ENCODE results near the gene HPCAL1.

The HPCAL1 gene

DNA sequence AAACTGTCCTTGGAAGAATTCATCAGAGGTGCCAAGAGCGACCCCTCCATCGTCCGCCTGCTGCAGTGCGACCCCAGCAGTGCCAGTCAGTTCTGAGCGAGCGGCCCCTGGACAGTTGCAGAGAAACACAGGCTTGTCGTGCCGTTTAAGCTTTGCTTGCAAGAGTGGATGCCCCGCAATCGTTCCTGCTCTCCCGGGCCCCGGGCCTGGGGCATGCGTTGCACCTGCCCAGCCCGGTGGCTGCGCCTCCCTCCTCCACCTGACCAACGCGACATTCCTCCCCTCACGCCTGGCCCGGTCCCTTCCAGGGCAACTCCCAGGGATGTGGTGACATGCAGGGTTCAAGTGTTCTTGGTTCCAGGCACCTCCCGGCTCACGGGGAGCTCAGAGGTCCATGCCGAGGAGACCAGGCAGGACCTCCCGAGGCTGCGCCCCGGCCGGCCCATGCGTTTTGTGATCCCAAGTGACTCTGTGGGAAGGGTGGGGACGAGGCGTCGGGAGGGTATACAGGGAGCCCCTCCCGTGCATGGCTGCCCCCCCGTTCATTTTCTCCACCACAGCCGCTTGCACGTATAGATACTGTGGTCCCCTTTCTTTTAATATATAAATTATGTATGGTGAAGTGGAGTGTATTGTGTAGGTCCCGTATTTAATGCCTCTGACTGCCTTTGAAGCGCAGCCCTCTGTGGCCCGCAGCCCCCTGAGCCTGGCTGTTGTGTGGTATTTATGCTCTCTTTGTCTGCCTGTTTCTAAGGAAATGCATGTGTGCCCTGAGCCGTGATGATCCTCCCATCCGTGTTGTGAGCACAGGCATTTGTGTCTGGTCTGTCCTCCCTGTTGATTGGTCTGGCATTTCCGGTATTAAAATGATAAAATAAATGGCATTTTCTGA, 124.3 kb downstream of the HPCAL1 start:
- DNase-seq (ENCODE audit: low spot score) = no peak

- DNase-seq (ENCODE audit: low spot score) = no peak
These were observed 124.9 kb downstream of the HPCAL1 start for GRCh38 chr2:10427618-10427949.

- DNase-seq (ENCODE audit: low spot score) = no peak
These were observed 125.7 kb downstream of the HPCAL1 start for GRCh38 chr2:10428355-10428754.

GRCh38 chr2:10428924-10429323, 126.2 kb downstream of the HPCAL1 start:
- no peak for DNase-seq (ENCODE audit: low spot score)

DNA sequence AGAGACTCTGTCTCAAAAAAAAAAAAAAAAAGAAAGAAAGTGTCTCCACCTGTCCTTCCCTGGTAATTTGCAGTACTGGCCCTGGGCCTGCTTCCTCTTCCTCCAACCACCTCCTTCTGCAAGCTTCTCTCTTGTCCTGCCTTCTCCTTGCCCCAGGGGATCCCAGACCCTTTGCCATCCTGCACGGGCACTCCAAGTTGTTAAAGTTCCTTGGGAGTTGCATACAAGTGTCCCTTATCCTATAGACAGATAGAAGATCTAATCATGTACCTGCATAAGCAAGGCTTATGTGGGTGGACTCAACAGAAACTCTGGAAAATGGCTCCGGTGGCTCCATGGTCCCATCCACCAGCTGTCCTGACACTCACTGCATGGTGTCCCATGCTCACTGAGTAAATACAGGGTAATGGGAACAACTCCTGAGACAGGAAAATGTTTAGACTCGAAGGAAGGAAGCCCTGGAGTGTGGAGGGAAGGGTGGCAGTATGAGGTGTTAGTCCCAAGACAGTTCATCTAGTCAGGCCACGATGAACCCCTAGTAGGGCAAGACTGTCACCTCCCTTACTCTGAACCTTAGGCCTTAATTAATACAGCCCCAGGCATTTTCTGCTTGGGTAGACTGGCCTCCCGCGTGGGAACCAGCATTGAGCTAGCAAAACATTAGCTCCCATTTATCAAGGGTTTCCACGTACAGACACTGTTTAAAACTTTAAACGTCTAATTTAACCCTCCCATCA, 128.3 kb downstream of the HPCAL1 start:
- DNase-seq (ENCODE audit: low spot score) = no peak

- DNase-seq (ENCODE audit: low spot score) = no peak
These were observed 129.1 kb downstream of the HPCAL1 start for GRCh38 chr2:10431797-10432196.

GRCh38 chr2:10432311-10433181, 129.8 kb downstream of the HPCAL1 start:
- DNase-seq (ENCODE audit: low spot score) = no peak

DNA sequence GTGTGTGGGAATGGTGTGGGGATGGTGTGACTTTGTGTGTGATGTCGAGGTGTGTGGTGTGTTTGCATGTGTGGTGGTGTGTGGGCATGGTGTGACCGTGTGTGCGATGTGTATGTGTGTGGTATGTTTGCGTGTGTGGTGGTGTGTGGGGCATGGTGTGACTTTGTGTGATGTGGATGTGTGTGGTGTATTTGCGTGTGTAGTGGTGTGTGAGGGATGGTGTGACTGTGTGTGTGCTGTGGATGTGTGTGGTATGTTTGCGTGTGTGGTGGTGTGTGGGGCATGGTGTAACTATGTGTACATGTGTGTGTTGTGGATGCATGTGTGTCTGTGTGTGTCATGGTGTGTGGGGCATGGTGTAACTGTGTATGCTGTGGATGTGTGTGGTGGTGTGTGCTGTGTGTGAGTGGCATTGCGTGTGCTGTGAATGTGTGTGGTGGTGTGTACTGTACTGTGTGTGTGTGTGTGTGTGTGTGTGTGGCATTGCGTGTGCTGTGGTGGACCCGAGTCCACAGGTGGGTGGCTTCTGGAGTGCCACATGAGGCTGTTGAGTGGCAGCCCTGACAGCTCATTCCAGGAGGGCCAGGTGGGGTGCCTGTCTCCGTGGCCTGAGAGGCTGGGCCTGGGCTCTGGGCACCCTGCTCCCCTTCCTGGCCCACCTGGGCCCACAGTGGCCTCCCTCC, 130.7 kb downstream of the HPCAL1 start:
- DNase-seq (ENCODE audit: low spot score) = no peak

DNA sequence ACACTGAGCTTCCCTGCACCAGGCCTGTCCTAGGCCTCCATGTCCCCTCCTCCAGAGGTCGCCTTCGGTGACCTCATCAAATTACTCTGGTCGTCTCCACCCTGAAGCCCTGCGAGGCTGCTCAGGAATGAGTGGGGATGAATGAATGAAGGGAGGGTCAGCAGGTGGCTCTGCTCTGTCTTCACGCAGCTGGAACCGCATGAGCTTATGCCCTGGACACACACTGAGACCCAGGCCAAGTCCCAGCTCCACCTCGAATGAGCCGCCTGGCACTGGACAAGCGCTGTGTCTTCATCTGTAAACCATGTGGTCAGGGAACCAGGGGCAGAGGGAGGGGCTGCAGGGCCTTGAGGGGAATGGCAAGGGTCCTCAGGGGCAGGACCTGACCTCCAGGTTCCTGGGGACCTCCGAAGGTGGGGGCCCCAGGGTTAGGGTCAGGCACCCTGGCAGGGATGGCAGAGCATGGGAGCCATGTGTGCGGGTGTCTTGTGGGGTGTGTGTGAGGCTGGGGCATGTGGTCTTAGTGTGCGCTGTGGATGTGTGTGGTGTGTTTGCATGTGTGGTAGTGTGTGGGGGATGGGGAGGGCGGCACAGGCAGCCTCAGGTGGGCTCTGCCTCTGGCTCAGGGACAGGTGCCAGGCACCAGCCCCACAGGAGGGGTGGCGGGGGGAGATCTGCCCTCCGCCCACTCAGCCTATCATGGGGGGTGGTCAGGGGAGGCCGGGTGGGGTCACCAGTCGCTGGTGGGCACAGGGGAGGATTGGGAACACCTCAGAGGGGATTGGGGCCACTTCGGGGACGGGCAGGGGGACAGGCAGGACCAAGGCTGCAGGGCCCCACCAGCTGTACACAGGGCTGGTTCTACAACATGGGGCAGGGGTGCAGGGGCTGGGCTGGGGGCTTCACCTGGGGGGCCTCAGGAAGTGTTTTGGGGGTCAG, 131.5 kb downstream of the HPCAL1 start:
- DNase-seq (ENCODE audit: low spot score) = no peak

- peak; percentile 88 for DNase-seq (ENCODE audit: low spot score)
These were observed 132.4 kb downstream of the HPCAL1 start for GRCh38 chr2:10434886-10435819.

- no peak for DNase-seq (ENCODE audit: low spot score)
These were observed 133.1 kb downstream of the HPCAL1 start for GRCh38 chr2:10435820-10436204.

GRCh38 chr2:10436583-10437110, 133.9 kb downstream of the HPCAL1 start:
- DNase-seq (ENCODE audit: low spot score) = no peak

- DNase-seq (ENCODE audit: low spot score) = no peak
These were observed 135.1 kb downstream of the HPCAL1 start for GRCh38 chr2:10437806-10438205.

GRCh38 chr2:10438688-10439087, 136.0 kb downstream of the HPCAL1 start:
- DNase-seq (ENCODE audit: low spot score) = no peak

GRCh38 chr2:10439185-10439879, 136.6 kb downstream of the HPCAL1 start:
- DNase-seq (ENCODE audit: low spot score) = no peak

DNA sequence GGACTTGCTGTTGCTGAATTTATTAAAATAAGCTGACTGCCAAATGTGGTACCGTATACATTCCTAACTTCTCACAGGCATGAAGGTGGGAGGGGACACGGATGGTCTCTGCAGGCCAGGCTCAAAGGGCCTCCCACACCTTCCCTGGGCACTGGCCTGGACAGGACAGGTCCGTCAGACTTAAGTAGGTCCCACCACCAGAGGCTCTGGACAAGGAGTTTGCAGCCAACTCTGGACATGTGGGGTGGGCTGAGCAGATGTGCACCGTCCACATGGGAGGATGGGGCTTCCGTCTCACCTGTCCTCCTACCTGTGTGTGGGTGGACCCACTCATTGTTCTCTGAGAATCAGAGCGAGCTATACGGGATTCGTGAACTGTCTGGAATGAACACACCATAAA, 137.3 kb downstream of the HPCAL1 start:
- DNase-seq (ENCODE audit: low spot score) = no peak

DNA sequence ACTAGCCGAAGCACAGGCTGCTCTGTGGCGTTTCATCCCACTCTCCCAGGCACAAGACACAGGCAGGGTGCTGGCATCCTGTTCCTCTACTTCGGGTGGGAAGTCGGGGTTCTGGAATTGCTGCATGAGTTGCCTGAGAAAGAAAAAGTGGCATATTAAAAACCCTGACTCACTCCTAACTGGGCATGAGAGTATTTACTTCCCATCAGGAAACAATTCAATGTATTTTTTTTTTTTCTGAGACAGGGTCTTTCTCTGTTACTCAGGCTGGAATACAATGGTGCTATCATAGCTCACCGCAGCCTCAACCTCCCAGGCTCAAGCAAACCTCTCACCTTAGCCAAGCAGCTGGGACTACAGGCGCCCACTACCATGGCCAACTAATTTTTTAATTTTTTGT, 138.0 kb downstream of the HPCAL1 start:
- no peak for DNase-seq (ENCODE audit: low spot score)

DNA sequence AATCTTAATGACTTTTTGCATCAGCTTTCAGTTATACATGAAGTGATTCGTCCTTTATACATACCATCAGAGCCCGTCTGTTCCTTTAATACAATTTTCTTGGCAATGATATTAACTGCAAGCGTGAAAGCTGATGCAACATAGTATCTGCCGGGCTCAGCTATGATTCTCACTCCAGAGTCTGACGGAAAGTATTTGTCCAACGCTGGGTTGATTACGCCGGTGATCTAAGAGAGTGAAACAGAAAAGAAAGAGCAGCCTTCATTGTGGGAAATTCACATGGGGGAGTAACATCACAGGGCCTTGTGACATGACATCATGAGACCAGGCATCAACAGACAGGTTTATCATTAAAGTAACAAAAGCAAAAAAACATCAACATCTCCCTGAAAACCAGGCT, 139.2 kb downstream of the HPCAL1 start:
- no peak for DNase-seq (ENCODE audit: low spot score)
